ENCODE data around the gene CACNA1H.

CACNA1H gene

DNA sequence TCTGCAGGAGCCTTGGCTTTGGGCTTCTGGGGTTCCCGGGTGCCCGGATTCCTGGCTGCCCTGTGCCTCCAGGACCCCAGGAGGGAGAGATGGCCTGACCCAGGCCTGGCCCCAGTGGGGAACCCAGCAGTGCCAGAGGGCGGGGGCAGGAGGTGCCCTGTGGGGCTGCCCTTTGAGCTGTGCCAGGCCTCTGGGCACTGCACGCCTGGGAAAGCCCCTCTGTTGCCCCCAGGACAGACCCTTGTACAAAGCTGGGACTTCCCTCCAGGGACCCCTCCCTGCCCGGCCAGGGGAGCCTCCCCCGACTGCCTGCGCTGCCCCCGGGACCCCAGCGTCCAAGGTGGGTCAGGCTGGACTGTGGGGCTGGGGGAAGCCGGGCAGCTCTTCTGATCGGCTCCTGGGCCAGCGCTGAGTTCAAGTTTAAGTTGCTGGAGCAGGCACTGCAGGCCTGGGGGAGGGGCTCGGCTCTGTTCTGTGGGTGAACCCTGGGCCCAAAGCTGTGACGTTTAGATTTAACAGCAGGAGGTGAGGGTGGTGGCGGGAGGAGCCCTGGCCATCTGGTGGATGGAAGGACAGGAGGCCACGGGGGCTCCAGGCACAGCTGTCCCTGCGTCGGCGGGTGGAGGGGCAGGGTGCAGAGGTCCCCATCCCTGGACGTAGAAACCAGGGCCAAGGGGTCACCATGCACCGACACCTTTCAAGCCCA, 29.2 kb upstream of the CACNA1H start:
- DNase-seq = no peak

GRCh38 chr16:1124291-1124690, 28.6 kb upstream of the CACNA1H start:
- no peak for DNase-seq

DNA sequence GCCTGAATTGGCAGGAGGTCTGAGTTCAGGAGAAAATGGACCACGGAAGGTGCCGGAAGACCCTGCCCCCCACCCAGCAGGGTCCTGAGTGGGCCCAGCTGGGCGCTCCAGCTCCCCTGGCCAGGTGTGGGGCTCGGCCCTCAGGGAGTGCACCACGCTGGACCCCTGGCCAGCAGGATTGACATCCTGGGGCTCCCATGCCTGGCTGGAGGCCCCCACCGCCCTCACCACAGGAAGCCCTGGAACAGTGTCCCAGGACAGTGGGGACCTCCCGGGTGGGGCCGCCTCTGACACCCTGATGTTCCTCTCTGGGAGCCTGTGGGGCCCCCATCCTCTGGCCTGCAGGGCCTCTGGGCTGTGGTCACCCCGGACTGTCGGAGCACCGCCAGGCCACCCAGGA, 28.1 kb upstream of the CACNA1H start:
- DNase-seq = no peak

GRCh38 chr16:1125471-1125870, 27.4 kb upstream of the CACNA1H start:
- DNase-seq = no peak

- DNase-seq = no peak
Observed at GRCh38 chr16:1126044-1126443, 26.9 kb upstream of the CACNA1H start.

DNA sequence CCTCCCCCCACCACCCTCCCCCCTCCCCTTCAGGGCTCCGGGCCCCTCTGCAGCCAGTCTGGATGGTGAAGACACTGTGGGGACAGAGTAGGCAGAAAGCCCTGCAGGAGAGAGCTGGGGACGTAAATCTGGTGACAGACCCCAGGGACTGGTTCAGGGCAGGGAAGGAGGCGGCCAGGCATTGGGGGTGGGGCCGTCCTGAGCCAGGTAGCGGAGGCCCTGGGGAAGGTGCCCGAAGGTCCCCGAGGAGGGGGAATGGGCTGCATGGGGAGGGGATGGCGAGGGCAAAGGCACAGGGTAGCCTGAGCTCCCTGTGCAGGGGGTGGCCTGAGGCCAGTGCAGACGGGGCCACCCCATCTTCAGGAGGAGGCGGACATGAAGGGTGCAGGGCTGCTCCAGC, 26.3 kb upstream of the CACNA1H start:
- DNase-seq = no peak

- no peak for DNase-seq
Observed at GRCh38 chr16:1127101-1127500, 25.8 kb upstream of the CACNA1H start.

DNA sequence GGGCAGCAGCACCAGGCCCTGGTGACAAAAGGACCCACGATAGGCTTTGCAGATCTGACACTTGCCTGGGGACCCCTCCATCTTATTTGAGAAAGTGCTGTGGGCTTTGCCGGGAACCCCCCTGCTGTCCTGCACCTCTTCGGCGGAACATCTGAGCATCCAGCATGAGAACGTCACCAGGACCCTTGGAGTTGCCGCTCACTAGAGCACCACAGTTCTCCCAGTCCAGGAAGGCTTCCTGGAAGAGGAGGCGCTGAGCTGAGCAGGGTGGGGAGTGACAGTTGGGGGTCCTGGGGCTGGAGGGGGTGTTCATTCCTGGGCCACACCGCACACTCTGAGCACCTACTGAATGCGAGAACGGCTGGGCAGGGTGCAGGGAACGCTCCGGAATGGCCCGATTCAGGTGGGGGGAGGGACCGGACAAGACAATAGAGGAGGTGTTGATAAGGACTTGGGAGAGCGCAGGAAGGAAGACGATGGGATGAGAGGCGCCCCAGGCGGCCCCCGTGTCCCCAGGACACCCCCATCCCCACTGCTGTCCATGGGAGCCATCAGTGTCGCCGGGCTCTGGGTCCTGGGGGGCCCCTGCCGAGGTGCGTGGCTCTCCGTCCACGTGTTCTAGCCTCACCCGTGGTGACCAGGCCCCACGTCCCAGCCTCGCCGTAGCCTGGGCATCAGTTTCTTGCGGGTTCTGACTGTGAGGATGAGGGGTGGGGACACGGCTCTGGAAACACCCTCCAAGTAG, 24.8 kb upstream of the CACNA1H start:
- DNase-seq = no peak

- DNase-seq = no peak
Observed at GRCh38 chr16:1129106-1129960, 23.6 kb upstream of the CACNA1H start.

DNA sequence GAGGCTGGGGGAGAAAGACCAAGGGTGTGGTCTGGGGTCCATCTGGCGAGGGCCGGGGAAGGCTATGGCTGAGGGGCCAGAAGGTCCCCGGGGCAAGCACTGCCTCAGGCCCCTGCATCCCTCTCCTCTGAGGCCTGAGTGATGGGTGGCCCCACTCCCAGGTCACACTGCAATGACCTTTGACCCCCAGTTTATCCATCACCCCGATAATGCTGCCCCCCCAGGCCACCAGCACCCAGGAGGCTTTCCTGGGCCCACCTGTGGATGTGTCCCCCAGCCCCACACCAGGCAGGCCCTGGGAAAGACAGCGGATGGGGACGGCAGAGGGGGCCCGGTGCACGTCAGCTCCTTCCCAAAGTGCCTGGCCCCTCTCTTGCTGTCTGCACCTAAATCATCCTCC, 22.5 kb upstream of the CACNA1H start:
- no peak for DNase-seq

DNA sequence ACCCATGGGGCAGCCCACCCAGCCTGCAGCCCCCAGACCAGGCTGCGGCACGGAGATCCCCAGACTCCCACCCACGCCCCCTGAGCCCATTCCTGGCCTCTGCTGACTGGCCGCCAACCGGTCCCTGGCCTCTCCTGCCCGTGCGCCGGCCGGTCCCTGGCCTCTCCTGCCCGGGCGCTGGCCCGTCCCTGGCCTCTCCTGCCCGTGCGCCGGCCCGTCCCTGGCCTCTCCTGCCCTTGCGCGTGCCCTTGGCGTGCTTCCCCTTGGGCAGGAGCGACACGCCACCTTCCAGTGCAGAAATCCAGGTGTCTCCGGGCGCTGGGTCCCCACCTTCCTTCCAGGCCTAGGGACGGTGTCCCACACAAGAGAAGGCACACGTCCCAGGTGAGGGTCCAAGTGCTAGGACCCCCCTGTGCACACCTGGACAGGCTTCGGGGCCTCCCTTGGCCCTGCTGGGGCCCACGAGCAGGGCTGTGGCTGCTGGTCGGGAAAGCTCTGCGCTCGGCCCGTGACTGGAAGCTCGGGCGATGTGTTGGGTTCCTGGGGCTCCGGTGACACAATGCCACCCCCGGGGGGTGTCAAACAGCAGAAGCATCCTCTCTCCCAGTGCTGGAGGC, 21.4 kb upstream of the CACNA1H start:
- no peak for DNase-seq

DNA sequence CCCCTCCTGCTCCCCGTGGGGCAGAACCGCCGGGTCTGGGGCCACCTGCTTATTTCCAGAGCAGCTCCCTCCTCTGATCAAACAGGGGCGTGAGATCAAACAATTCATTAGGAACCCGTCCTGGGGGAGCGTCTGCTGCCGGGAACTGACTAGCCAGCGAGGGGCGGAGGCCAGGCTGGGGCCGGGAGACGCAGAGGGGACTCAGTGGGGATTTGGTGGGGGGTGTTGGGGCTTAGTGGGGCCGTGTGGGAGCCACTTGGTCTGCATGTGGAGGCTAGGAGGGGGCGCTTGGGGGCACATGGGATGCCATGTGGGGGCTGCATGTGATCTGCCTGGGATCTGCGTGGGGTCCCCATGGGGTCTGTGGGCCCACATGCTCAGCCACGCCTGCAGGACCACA, 20.5 kb upstream of the CACNA1H start:
- no peak for DNase-seq

DNA sequence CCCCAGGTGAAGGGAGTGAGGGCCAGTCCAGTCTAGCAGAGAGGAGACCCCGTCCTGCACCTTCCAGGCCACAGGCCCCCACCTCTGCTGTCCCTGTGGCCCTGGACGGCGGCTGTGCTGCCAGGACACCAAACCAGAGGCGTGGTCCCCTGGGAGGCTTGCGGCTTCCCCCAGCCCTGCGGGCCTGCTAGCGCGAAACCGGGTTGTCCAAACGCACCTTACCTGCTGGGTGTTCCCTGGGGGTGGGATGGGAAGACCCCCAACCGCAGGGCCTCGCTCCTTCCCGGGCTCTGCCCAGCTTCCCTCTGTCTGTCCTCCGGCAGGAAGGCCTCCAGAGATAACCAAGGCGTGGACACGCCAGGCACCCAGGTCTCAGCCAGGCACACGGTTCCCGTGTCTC, 19.6 kb upstream of the CACNA1H start:
- DNase-seq = no peak

DNA sequence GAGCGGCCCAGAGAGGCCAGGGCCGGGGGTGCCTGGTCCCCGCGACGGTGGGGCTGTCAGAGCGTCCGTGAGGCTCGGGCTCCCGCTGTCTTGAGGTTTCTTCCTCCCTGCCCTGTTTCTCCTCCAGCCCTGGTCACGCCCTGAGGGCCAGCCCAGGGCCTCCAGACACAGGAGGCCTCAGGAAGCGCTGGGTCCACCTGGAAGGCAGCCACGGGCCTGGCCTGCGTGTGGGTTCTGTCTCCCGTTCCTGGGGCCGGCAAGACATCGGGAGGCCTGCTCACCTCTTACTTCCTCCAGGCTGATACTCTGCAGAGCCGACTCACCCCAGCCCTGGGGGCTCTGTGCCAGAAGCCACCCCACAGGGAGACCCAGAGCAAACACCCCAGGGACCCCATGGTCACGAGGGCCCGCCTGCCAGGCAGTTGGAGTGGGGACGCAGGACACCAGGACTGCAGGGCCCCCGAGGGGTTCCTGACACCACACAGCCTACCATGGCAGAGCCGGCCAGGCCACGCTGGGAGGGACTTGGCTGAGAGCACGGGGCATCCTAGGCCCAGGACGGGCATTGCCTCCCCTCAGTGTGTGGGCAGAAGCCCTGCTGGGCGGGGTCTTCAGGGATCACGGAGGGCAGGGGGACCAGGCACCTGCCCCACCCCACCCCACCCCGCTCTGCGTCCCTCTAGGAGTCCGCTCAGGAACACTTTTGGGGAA, 18.9 kb upstream of the CACNA1H start:
- no peak for DNase-seq

DNA sequence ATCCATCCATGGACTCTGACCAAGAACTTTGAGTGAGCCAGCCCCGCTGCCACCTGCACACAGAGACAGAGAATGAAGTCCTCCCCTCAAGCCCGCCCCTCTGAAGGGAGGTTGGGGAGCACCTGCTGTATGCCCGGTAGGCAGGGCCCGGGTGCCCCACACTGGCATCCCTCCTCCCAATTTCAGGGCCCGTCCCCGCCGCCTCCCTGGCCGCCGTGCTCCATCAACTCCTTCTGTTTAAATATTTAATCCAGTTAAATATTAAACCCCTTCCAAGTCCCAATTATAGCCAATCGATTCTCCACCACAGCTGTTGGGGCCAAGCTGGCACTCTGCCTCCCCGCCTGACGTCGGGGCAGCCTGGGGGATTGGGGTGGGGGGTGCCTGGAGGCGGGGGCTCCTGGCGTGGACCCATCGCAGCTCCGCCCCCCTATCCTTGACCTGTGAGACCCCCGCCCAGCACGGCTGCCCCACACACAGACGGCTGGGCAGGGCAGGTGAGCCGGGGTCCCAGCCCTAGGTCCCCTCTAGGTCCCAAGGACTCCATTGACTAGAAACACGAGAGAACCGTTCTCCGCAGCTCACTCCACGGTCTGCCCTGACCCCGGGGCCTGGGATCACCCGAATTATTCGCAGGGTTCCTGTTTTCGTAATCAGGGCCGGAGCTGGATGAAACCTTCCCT, 18.0 kb upstream of the CACNA1H start:
- no peak for DNase-seq

- no peak for DNase-seq
Observed at GRCh38 chr16:1135459-1135825, 17.5 kb upstream of the CACNA1H start.

- DNase-seq = no peak
Observed at GRCh38 chr16:1137604-1138003, 15.3 kb upstream of the CACNA1H start.

- no peak for DNase-seq
Observed at GRCh38 chr16:1140582-1141162, 12.2 kb upstream of the CACNA1H start.

DNA sequence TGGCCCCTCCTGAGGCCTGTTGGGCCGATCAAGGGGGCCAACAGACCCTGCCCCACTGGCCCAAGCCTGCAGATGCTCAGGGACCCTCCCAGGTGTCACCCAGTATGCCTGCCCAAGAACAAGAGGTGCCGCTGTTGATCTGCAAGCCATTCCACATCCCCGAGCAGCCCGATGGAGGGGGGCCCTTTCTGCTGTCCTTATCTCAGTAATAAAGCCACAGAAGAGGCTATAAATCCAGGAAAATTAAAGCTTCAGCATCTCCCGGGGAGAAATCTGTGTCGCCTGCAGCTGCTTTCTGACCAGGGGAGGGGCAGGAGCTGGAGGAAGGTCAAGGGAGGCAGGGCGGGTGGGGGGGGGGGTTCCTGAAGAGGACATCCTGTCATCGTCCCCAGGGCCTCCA, 11.7 kb upstream of the CACNA1H start:
- no peak for DNase-seq

DNA sequence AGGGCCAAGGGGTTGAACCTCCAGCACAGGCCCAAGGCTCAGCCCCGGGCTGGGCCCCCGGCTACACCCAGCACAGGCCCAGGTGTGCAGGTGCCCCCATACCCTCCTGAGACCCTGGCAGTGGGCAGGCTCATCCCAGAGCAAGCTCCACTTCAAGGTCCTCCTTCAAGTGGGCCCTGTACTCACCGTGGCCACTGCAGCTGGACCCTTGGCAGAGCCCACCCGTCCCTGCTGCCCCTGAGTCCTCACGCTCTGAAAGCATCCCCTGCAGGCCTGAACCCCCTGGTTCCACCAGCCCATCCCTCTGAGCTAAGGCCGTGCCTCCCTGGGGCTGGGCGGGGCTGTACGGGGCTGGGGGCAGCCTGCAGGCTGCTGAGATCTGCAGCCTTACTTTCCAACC, 11.2 kb upstream of the CACNA1H start:
- DNase-seq = no peak

- no peak for DNase-seq
Observed at GRCh38 chr16:1142911-1143310, 10.0 kb upstream of the CACNA1H start.
